Activated naive CD4-positive, alpha-beta T cell treated with anti-CD3 and anti-CD28 coated beads, Interleukin-2, amount 50 U/mL, for 24 hours (primary cell): ENCODE results near the gene RIPPLY3.
"Not testable (repeated sequence)": the region's sequence is repeated elsewhere in the genome, so short reads cannot be mapped to it uniquely, and the experiment has no call there.

Experiments used
- H3K27ac Mint-ChIP-seq: one replicate; pipeline ENCODE4 v1.8.0; 2021; ENCODE audit warnings: mild to moderate bottlenecking, mixed read lengths
- H3K27me3 Mint-ChIP-seq: one replicate; pipeline ENCODE4 v1.8.0; 2021; ENCODE audit warnings: mixed read lengths
- H3K36me3 Mint-ChIP-seq: one replicate; pipeline ENCODE4 v1.8.0; 2021; ENCODE audit warnings: mixed read lengths
- H3K4me1 Mint-ChIP-seq: one replicate; pipeline ENCODE4 v1.8.0; 2021; ENCODE audit warnings: mixed read lengths
- H3K4me3 Mint-ChIP-seq: one replicate; pipeline ENCODE4 v1.8.0; 2021; ENCODE audit warnings: mild to moderate bottlenecking, mixed read lengths
- H3K9me3 Mint-ChIP-seq: one replicate; pipeline ENCODE4 v1.8.0; 2021; ENCODE audit warnings: mixed read lengths

Gene RIPPLY3

GRCh38 chr21:37032877-37033471, 26.5 kb downstream of the RIPPLY3 start:
- H3K4me3 Mint-ChIP-seq = no peak overlapping the region
- no peak overlapping the region for H3K27ac Mint-ChIP-seq
- H3K27me3 Mint-ChIP-seq = no peaks in the 10 kb centered on the region
- no peaks in the 10 kb centered on the region for H3K4me1 Mint-ChIP-seq
- no peaks in the 10 kb centered on the region for H3K36me3 Mint-ChIP-seq
- H3K9me3 Mint-ChIP-seq = no peaks in the 10 kb centered on the region

GRCh38 chr21:37034394-37034793, 27.9 kb downstream of the RIPPLY3 start:
- H3K9me3 Mint-ChIP-seq, H3K27me3 Mint-ChIP-seq, H3K36me3 Mint-ChIP-seq, H3K4me1 Mint-ChIP-seq, H3K27ac Mint-ChIP-seq, H3K4me3 Mint-ChIP-seq: not testable (repeated sequence)

- Mint-ChIP-seq H3K4me1 (no peaks in the 10 kb centered on the region), H3K9me3 (no peaks in the 10 kb centered on the region), H3K27ac (no peak overlapping the region), H3K36me3 (no peaks in the 10 kb centered on the region), H3K27me3 (no peaks in the 10 kb centered on the region), H3K4me3 (no peak overlapping the region)
These were observed 29.7 kb downstream of the RIPPLY3 start for GRCh38 chr21:37036177-37036576.

GRCh38 chr21:37039411-37040075, 33.0 kb downstream of the RIPPLY3 start:
- no peak overlapping the region for H3K4me3 Mint-ChIP-seq
- H3K9me3 Mint-ChIP-seq = no peaks in the 10 kb centered on the region
- no peaks in the 10 kb centered on the region for H3K27me3 Mint-ChIP-seq
- no peaks in the 10 kb centered on the region for H3K36me3 Mint-ChIP-seq
- H3K27ac Mint-ChIP-seq = no peak overlapping the region
- no peaks in the 10 kb centered on the region for H3K4me1 Mint-ChIP-seq

- H3K4me1 Mint-ChIP-seq = peaks cover 6% of the 10 kb centered on the region
- no peaks in the 10 kb centered on the region for H3K36me3 Mint-ChIP-seq
- H3K4me3 Mint-ChIP-seq = no peak overlapping the region
- no peaks in the 10 kb centered on the region for H3K9me3 Mint-ChIP-seq
- H3K27me3 Mint-ChIP-seq = no peaks in the 10 kb centered on the region
- no peak overlapping the region for H3K27ac Mint-ChIP-seq
These were observed 33.7 kb downstream of the RIPPLY3 start for GRCh38 chr21:37040212-37040611.

GRCh38 chr21:37041706-37042271, 35.3 kb downstream of the RIPPLY3 start:
- Mint-ChIP-seq H3K27me3 (no peaks in the 10 kb centered on the region), H3K36me3 (no peaks in the 10 kb centered on the region), H3K4me1 (peaks cover 11% of the 10 kb centered on the region), H3K9me3 (no peaks in the 10 kb centered on the region), H3K4me3 (no peak overlapping the region), H3K27ac (no peak overlapping the region)

GRCh38 chr21:37043818-37044217, 37.3 kb downstream of the RIPPLY3 start:
- Mint-ChIP-seq H3K36me3 (no peaks in the 10 kb centered on the region), H3K4me1 (peaks cover 11% of the 10 kb centered on the region), H3K27ac (no peak overlapping the region), H3K27me3 (peaks cover 2% of the 10 kb centered on the region), H3K9me3 (no peaks in the 10 kb centered on the region), H3K4me3 (no peak overlapping the region)

- no peaks in the 10 kb centered on the region for H3K9me3 Mint-ChIP-seq
- no peak overlapping the region for H3K4me3 Mint-ChIP-seq
- H3K27ac Mint-ChIP-seq = no peak overlapping the region
- peaks cover 11% of the 10 kb centered on the region for H3K4me1 Mint-ChIP-seq
- H3K36me3 Mint-ChIP-seq = no peaks in the 10 kb centered on the region
- peaks cover 2% of the 10 kb centered on the region for H3K27me3 Mint-ChIP-seq
These were observed 38.1 kb downstream of the RIPPLY3 start for GRCh38 chr21:37044643-37045042.

GRCh38 chr21:37045149-37045548, 38.6 kb downstream of the RIPPLY3 start:
- H3K9me3 Mint-ChIP-seq = no peaks in the 10 kb centered on the region
- peaks cover 2% of the 10 kb centered on the region for H3K27me3 Mint-ChIP-seq
- H3K4me3 Mint-ChIP-seq = no peak overlapping the region
- H3K27ac Mint-ChIP-seq = no peak overlapping the region
- H3K36me3 Mint-ChIP-seq = no peaks in the 10 kb centered on the region
- peaks cover 11% of the 10 kb centered on the region for H3K4me1 Mint-ChIP-seq

GRCh38 chr21:37045556-37045955, 39.1 kb downstream of the RIPPLY3 start:
- Mint-ChIP-seq H3K4me1 (peaks cover 11% of the 10 kb centered on the region), H3K4me3 (no peak overlapping the region), H3K27me3 (peaks cover 2% of the 10 kb centered on the region), H3K27ac (no peak overlapping the region), H3K9me3 (no peaks in the 10 kb centered on the region), H3K36me3 (no peaks in the 10 kb centered on the region)

GRCh38 chr21:37047079-37047478, 40.6 kb downstream of the RIPPLY3 start:
- H3K4me1 Mint-ChIP-seq = peaks cover 11% of the 10 kb centered on the region
- H3K27me3 Mint-ChIP-seq = peaks cover 2% of the 10 kb centered on the region

GRCh38 chr21:37049741-37050140, 43.2 kb downstream of the RIPPLY3 start:
- H3K27me3 Mint-ChIP-seq, H3K36me3 Mint-ChIP-seq, H3K4me1 Mint-ChIP-seq, H3K9me3 Mint-ChIP-seq, H3K27ac Mint-ChIP-seq, H3K4me3 Mint-ChIP-seq: not testable (repeated sequence)

More at GRCh38 chr21:37047079-37047478, 40.6 kb downstream of the RIPPLY3 start:
- Mint-ChIP-seq H3K4me3 (no peak overlapping the region), H3K27ac (no peak overlapping the region), H3K36me3 (no peaks in the 10 kb centered on the region), H3K9me3 (no peaks in the 10 kb centered on the region)

- no peaks in the 10 kb centered on the region for H3K36me3 Mint-ChIP-seq
- H3K9me3 Mint-ChIP-seq = no peaks in the 10 kb centered on the region
- no peaks in the 10 kb centered on the region for H3K4me1 Mint-ChIP-seq
- no peak overlapping the region for H3K27ac Mint-ChIP-seq
- H3K27me3 Mint-ChIP-seq = no peaks in the 10 kb centered on the region
- no peak overlapping the region for H3K4me3 Mint-ChIP-seq
These were observed 48.9 kb downstream of the RIPPLY3 start for GRCh38 chr21:37055271-37055855.

GRCh38 chr21:37057614-37058013, 51.1 kb downstream of the RIPPLY3 start:
- H3K4me1 Mint-ChIP-seq = no peaks in the 10 kb centered on the region
- H3K9me3 Mint-ChIP-seq = no peaks in the 10 kb centered on the region
- H3K4me3 Mint-ChIP-seq = no peak overlapping the region
- H3K36me3 Mint-ChIP-seq = no peaks in the 10 kb centered on the region
- no peaks in the 10 kb centered on the region for H3K27me3 Mint-ChIP-seq
- H3K27ac Mint-ChIP-seq = no peak overlapping the region

GRCh38 chr21:37058261-37058660, 51.8 kb downstream of the RIPPLY3 start:
- no peak overlapping the region for H3K27ac Mint-ChIP-seq
- no peaks in the 10 kb centered on the region for H3K9me3 Mint-ChIP-seq
- H3K4me1 Mint-ChIP-seq = no peaks in the 10 kb centered on the region
- H3K4me3 Mint-ChIP-seq = no peak overlapping the region
- no peaks in the 10 kb centered on the region for H3K36me3 Mint-ChIP-seq
- no peaks in the 10 kb centered on the region for H3K27me3 Mint-ChIP-seq

- Mint-ChIP-seq H3K9me3 (no peaks in the 10 kb centered on the region), H3K4me3 (no peak overlapping the region), H3K27me3 (no peaks in the 10 kb centered on the region), H3K27ac (no peak overlapping the region), H3K36me3 (no peaks in the 10 kb centered on the region), H3K4me1 (no peaks in the 10 kb centered on the region)
These were observed 52.7 kb downstream of the RIPPLY3 start for GRCh38 chr21:37059181-37059580.
